ENCODE results near the gene AP3B1. TPM values are rescaled to one million over a fixed set of nuclear protein-coding genes. Genes with fewer than 3 reads are reported as not detected.

The AP3B1 gene
- total RNA-seq, 1 donor from 2014 or later: 14.3 TPM

DNA sequence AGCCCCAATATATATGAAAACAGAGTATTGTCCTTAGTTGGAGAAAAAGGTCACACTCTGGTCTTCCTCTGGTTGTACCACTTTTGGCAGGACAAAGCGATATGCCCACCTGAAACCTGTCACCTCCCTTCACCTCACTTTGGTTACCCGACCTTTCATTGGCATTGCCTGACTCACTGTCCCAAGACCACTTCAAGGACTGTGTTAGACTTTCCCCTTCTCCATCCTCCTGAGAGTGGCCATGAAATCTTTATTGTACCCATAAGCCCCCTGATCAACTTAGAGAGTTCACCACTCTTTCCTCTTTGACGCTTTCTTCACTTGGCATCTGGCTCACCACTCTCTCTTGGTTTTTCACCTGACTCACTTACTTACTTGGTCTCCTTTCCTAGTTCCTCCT is 32.4 kb upstream of the AP3B1 start:
- H3K27ac Mint-ChIP-seq (ENCODE audit: unreplicated experiment): no peak overlapping the region
- H3K9me3 Mint-ChIP-seq (ENCODE audit: unreplicated experiment): no peaks in the 10 kb centered on the region
- H3K27me3 Mint-ChIP-seq (ENCODE audit: unreplicated experiment): no peaks in the 10 kb centered on the region
- TF ChIP-seq, protein P1, sequence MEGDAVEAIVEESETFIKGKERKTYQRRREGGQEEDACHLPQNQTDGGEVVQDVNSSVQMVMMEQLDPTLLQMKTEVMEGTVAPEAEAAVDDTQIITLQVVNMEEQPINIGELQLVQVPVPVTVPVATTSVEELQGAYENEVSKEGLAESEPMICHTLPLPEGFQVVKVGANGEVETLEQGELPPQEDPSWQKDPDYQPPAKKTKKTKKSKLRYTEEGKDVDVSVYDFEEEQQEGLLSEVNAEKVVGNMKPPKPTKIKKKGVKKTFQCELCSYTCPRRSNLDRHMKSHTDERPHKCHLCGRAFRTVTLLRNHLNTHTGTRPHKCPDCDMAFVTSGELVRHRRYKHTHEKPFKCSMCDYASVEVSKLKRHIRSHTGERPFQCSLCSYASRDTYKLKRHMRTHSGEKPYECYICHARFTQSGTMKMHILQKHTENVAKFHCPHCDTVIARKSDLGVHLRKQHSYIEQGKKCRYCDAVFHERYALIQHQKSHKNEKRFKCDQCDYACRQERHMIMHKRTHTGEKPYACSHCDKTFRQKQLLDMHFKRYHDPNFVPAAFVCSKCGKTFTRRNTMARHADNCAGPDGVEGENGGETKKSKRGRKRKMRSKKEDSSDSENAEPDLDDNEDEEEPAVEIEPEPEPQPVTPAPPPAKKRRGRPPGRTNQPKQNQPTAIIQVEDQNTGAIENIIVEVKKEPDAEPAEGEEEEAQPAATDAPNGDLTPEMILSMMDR (IDR thresholded peaks at IDR 0.05; ENCODE audit: partially characterized antibody, unreplicated experiment): no peak
- no peak for DNase-seq
- no peaks in the 10 kb centered on the region for H3K36me3 Mint-ChIP-seq (ENCODE audit: unreplicated experiment)
- no peak overlapping the region for H3K4me3 Mint-ChIP-seq (ENCODE audit: unreplicated experiment)
- H3K4me1 Mint-ChIP-seq (ENCODE audit: low read depth, unreplicated experiment): no peaks in the 10 kb centered on the region

DNA sequence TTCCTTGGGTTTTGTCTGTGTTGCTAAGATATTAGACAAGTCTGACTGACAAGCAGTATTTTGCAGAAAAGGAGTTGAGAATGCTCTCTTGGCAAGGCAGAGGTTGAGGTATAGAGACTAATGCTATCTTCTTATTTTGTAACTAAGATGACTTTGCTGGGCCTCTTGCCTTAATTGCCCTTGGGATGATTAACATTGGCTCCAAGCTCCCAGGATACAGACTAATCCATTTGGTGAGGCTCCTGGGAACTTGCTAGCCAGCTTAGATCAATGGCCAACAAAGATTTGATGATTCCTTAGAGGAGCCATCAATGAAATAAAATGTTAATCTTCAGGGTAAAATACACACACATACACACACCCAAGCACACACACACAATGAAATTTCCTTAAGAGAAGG is 28.7 kb upstream of the AP3B1 start:
- no peaks in the 10 kb centered on the region for H3K4me1 Mint-ChIP-seq (ENCODE audit: low read depth, unreplicated experiment)
- no peaks in the 10 kb centered on the region for H3K9me3 Mint-ChIP-seq (ENCODE audit: unreplicated experiment)
- DNase-seq: no peak
- no peak overlapping the region for H3K27ac Mint-ChIP-seq (ENCODE audit: unreplicated experiment)
- H3K27me3 Mint-ChIP-seq (ENCODE audit: unreplicated experiment): no peaks in the 10 kb centered on the region
- H3K4me3 Mint-ChIP-seq (ENCODE audit: unreplicated experiment): no peak overlapping the region
- TF ChIP-seq, protein P1 (IDR thresholded peaks at IDR 0.05; ENCODE audit: partially characterized antibody, unreplicated experiment): no peak
- no peaks in the 10 kb centered on the region for H3K36me3 Mint-ChIP-seq (ENCODE audit: unreplicated experiment)

DNA sequence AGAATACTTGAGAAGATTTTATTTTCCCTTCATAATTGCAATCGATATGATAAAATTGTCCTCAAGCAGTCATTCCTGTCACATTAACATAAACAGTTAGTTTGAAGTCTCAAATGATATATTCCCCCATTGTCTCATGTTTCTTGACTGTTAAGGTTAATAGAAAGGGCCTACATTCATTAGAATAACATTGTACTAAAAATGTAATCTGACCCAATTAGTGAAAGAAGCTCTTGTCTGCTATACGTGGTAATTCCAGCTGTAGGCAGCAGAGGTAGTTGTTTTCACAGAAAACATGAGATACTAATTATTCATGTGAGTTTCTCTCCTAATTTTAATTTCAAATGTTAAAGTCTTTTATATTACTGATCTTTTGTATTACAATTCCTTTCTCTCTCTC is 25.9 kb upstream of the AP3B1 start:
- no peak for DNase-seq
- no peak overlapping the region for H3K27ac Mint-ChIP-seq (ENCODE audit: unreplicated experiment)
- H3K9me3 Mint-ChIP-seq (ENCODE audit: unreplicated experiment): peaks cover 1% of the 10 kb centered on the region
- no peak overlapping the region for H3K4me3 Mint-ChIP-seq (ENCODE audit: unreplicated experiment)
- H3K4me1 Mint-ChIP-seq (ENCODE audit: low read depth, unreplicated experiment): no peaks in the 10 kb centered on the region
- TF ChIP-seq, protein P1 (IDR thresholded peaks at IDR 0.05; ENCODE audit: partially characterized antibody, unreplicated experiment): peak; percentile 21
- no peaks in the 10 kb centered on the region for H3K27me3 Mint-ChIP-seq (ENCODE audit: unreplicated experiment)
- H3K36me3 Mint-ChIP-seq (ENCODE audit: unreplicated experiment): no peaks in the 10 kb centered on the region

DNA sequence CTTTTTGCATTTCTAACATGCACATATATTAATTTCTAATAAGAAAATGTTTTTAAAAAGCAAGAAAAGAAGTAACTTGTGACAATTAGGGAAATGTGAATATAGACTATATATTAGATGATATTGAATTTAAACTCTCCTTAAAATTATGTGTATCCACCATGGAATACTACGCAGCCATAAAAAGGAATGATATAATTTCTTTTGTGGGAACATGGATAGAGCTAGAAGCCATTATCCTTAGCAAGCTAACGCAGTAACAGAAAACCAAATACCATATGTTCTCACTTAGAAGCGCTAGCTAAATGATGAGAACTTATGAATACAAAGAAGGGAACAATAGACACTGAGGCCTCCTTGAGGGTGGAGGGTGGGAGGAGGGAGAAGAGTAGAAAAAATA is 23.8 kb upstream of the AP3B1 start:
- Mint-ChIP-seq H3K27me3 (ENCODE audit: unreplicated experiment) (no peaks in the 10 kb centered on the region), H3K36me3 (ENCODE audit: unreplicated experiment) (peaks cover 15% of the 10 kb centered on the region)

DNA sequence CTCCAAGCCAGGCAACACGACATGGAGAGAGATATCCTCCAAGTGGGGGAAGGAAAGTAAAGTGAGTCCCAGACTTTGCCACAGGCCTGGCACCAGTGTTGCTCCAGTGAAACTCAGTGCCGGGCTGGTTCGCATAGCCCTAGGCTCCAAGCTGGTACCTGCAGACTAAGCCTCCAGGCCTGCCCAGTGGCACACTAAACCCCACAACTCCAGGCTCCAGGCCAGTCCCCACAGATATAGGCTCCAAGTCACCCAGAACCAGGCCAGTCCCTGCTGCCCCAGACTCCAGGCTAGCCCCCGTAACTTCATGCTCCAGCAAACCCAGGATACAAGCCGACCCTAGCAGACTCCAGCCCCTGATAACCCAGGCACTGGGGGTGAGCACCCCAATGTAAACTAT is 23.0 kb upstream of the AP3B1 start:
- TF ChIP-seq, protein P1 (IDR thresholded peaks at IDR 0.05; ENCODE audit: partially characterized antibody, unreplicated experiment): no peak
- Mint-ChIP-seq H3K36me3 (ENCODE audit: unreplicated experiment) (peaks cover 15% of the 10 kb centered on the region), H3K27me3 (ENCODE audit: unreplicated experiment) (no peaks in the 10 kb centered on the region), H3K4me3 (ENCODE audit: unreplicated experiment) (no peak overlapping the region), H3K27ac (ENCODE audit: unreplicated experiment) (no peak overlapping the region), H3K4me1 (ENCODE audit: low read depth, unreplicated experiment) (no peaks in the 10 kb centered on the region), H3K9me3 (ENCODE audit: unreplicated experiment) (peaks cover 3% of the 10 kb centered on the region)
- DNase-seq: no peak

More for the DNA sequence above, 23.8 kb upstream of the AP3B1 start:
- DNase-seq: no peak
- no peaks in the 10 kb centered on the region for H3K4me1 Mint-ChIP-seq (ENCODE audit: low read depth, unreplicated experiment)
- H3K4me3 Mint-ChIP-seq (ENCODE audit: unreplicated experiment): no peak overlapping the region
- TF ChIP-seq, protein P1 (IDR thresholded peaks at IDR 0.05; ENCODE audit: partially characterized antibody, unreplicated experiment): no peak
- no peak overlapping the region for H3K27ac Mint-ChIP-seq (ENCODE audit: unreplicated experiment)
- H3K9me3 Mint-ChIP-seq (ENCODE audit: unreplicated experiment): peaks cover 3% of the 10 kb centered on the region

Measured in glutamatergic neuron (in vitro differentiated cells).